GM12873 (cell line): ENCODE results near the gene JAG2.
A peak's percentile ranks its signal among the peaks of the same experiment; 100 is the strongest.

Experiments used
- CTCF ChIP-seq: IDR thresholded peaks from 2 replicates; pipeline ENCODE4 v1.5.1; 2012; ENCODE audit warnings: low read depth, mild to moderate bottlenecking, moderate library complexity, low read length, control low read depth; ENCODE audit not compliant: insufficient read depth; ENCODE audit errors: missing control alignments

JAG2 gene

GRCh38 chr14:105096206-105096875 lies 72.2 kb downstream of the JAG2 start:
- TF ChIP-seq CTCF: no peak

- TF ChIP-seq CTCF: no peak
Measured at GRCh38 chr14:105095236-105095805, 73.3 kb downstream of the JAG2 start.

- no peak for TF ChIP-seq CTCF
Measured at GRCh38 chr14:105094193-105094907, 74.2 kb downstream of the JAG2 start.

GRCh38 chr14:105093431-105094192 lies 75.0 kb downstream of the JAG2 start:
- TF ChIP-seq CTCF: peak; percentile 46

- no peak for TF ChIP-seq CTCF
Measured at GRCh38 chr14:105093038-105093430, 75.5 kb downstream of the JAG2 start.

GRCh38 chr14:105092171-105093037 lies 76.2 kb downstream of the JAG2 start:
- TF ChIP-seq CTCF: no peak
